Activated CD4-positive, alpha-beta T cell treated with anti-CD3 and anti-CD28 coated beads, Interleukin-2, amount 50 U/mL, for 16 hours (primary cell): ENCODE measurements around the gene MAPKAPK3.
"Not testable (repeated sequence)": the region's sequence is repeated elsewhere in the genome, so short reads cannot be mapped to it uniquely, and the experiment has no call there.

Source experiments
- DNase-seq: peaks from one replicate; pipeline ENCODE4 v3.0.0-alpha.2; 2020

MAPKAPK3 gene

GRCh38 chr3:50657816-50658215 is 40.9 kb downstream of the MAPKAPK3 start:
- no peak for DNase-seq

DNA sequence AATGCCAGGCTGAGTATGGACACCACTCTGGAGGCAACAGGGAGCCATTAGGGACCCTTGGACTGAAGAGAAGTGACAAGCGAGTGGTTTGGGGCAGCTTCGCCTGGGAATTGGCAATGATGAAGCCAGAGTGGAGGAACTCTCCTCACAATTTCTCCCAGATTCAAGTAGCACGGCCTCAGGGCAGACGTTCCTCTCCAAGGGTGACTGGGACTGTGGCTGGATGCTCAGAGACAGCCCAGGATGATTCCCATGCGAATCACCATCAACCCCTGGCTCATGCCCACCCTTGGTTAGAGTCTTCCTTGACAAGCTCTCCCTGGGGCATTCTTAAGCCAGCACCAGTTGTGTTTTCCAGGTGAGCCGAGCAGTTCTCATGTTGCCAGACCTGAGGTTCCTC is 41.5 kb downstream of the MAPKAPK3 start:
- no peak for DNase-seq

- no peak for DNase-seq
Measured at GRCh38 chr3:50658831-50659230, 41.9 kb downstream of the MAPKAPK3 start.

DNA sequence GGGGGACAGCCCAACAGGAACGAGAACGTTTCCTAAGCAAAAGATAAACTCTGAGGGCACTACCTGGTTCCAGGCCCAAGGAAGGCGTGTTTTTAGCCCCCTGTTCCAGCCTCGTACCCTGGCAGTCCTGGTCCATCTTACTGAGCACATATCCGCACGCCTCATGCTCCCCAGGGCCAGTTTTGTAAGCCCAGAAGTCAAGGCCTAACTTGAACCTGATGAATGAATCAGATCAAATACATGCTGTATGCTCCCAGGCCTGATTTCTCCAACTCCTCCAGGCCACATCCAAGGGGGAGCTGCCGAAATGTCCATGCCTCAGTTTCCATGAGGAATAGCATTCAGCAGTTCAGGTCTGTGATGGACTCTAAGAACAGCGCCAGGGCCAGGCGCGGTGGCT is 43.4 kb downstream of the MAPKAPK3 start:
- no peak for DNase-seq

DNA sequence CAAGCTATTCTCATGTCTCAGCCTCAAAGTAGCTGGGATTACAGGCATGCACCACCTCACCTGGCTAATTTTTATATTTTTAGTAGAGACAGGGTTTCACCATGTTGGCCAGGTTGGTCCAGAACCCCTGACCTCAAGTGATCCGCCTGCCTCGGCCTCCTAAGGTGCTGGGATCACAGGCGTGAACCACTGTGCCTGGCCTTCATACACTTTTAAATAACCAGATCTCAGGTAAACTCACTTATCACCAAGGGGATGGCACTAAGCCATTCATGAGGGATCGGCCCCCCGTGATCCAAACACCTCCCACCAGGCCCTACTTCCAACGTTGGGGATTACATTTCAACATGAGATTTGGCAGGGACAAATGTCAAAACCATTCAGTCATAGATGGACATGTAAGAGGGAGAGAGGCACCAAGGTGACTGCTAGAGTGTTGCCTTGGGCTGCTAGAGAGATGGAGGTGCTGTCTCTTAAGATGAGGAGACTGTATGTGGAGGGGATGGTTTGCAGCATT is 44.4 kb downstream of the MAPKAPK3 start:
- no peak for DNase-seq

- no peak for DNase-seq
Measured at GRCh38 chr3:50662408-50662807, 45.5 kb downstream of the MAPKAPK3 start.

DNA sequence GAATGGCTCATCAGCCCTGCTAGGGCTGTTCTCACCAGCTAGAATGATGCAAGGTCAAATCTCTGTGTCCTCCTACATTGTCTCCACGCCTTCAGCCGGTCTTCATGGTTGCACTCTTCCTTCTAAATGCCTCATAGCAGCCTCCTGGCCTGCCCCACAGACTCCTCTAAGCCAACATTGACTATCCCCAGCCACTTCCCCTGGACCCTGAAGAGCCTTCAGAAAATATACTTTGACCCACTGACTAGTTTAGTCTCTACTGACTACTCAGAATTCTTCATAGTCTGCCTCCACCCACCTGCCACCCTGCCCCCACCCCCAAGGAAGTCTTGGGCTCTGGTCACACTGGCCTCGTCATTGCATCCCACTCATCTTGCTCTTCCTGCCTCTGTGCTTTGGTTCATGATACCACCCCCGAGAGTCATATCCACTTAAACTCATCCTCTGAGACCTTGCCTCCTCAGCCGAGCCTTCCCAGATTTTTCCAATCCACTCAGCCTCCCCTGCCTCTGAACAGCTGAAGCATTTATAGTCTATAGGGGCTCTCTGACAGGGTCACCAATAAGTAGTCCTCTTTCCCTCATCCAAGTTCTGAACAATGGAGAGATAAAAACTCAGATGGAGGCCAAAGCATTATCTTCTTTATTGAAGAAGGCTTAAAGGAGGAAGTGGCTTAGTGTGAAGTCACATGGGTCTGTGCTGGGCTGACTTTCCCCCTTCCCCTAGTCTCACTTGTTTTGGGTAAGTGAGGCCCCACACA is 48.3 kb downstream of the MAPKAPK3 start:
- DNase-seq, result peak; percentile 12

DNA sequence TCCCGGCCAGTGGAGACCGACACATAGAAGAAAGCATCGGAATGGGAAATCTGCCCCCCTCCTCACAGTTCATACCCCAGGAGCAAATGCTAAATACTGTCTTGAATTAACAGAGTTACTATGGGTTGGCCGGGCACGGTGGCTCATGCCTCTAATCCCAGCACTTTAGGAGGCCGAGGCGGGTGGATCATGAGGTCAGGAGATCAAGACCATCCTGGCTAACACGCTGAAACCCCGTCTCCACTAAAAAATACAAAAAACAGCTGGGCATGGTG is 48.8 kb downstream of the MAPKAPK3 start:
- DNase-seq, result not testable (repeated sequence)

DNA sequence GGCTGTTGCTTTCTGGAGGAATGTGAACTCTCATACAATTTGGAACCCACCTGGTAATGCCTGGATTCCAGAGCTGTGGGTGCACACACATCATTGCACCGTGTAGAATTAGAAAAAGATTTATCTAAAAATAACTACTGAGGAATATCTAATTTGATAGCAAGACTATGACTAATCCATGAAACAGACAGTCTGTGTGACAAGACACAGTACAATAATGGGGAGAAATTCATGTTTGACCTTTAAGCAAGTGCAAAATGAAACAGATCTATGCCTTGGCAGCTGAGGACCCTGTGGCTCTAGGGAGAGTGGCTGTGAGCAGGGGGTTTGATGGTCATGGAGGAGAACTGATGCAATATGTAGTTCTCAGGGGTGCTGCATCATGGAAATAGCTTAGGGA is 49.9 kb downstream of the MAPKAPK3 start:
- DNase-seq, result no peak

GRCh38 chr3:50671331-50671730 is 54.4 kb downstream of the MAPKAPK3 start:
- DNase-seq, result no peak

DNA sequence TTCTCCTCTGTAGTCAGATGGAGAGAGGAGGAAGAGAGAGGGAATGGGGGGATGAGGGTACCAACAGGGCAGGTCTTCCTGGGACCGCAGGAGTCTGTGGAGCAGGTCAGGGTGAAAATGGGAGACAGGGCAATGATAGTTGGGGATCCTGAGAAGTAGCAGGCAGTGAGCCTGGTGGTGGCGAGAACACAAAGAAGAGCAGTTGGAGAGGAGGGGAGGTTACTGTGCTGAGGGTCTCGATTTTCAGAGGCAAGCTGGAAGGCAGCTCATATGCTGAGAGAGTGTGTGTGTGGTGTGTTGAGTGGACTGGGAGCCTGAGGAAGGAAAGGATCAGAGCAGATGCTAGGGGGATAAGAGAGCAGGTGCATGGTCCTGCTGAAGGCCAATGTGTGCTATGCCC is 55.7 kb downstream of the MAPKAPK3 start:
- DNase-seq, result no peak

DNA sequence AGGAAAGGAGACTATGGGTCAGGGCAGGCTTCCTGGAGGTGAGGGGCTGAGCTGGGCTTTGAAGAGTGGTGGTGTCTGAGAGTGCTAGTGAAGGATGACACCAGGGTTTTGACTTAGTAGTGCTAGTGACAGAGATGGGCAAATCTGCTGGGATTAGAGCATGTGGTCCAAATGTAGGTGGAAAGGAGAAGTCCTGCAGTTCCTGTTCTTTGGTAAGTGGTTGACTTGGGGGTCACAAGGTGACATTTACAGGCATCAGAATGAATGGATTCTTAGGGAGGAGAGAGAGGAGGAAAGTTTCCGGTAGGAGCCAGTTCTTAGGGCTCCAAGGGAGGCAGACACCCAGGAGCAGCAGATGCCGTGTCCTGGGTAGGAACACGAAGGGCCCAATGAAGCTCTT is 57.0 kb downstream of the MAPKAPK3 start:
- no peak for DNase-seq

DNA sequence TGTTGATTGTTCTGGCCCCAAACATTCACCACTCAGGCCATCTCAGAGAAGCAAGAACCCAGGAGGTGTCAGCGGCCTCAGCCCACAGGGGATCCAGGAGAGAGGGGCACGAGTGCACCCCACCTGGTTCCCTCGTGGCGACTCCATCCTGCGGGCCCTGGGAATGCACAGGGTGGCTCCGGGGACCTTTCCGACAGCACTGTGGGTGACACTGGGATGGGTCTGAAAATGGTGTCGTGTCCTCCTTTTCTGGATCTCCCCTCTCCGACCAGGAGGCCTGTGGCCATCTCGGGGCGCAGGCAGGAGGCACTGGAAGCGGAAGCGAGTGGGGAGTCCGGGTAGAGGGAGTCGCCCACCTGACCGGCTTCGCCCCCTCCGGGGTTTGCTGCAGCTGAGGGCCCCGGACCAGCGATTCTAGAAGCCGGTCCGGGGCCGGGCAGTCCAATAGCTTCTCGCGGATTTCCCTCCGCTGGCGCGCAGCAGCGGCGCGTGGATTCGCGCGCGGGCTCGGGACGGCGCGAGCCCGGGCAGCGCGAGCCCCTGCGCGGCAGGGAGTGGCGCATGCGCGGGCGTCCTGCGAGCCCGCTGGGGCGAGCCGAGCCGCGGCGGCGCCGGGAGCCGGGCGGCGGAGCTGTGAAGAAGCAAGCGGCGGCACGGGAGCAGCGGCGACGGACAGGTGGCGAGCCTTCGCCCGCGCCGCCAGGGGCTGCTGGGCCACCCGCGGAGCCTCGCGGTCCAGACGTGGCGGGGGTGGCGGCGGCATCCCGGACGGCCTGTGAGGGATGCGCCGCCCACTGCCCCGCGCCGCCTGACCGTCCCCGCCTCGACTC is 57.6 kb downstream of the MAPKAPK3 start, which contains the start of gene DOCK3:
TSS of gene DOCK3 (plus strand) at position 579 of the 830 bp plus-strand sequence. CDS start 337 bp downstream, outside the sequence.
- peak; percentile 55 for DNase-seq

DNA sequence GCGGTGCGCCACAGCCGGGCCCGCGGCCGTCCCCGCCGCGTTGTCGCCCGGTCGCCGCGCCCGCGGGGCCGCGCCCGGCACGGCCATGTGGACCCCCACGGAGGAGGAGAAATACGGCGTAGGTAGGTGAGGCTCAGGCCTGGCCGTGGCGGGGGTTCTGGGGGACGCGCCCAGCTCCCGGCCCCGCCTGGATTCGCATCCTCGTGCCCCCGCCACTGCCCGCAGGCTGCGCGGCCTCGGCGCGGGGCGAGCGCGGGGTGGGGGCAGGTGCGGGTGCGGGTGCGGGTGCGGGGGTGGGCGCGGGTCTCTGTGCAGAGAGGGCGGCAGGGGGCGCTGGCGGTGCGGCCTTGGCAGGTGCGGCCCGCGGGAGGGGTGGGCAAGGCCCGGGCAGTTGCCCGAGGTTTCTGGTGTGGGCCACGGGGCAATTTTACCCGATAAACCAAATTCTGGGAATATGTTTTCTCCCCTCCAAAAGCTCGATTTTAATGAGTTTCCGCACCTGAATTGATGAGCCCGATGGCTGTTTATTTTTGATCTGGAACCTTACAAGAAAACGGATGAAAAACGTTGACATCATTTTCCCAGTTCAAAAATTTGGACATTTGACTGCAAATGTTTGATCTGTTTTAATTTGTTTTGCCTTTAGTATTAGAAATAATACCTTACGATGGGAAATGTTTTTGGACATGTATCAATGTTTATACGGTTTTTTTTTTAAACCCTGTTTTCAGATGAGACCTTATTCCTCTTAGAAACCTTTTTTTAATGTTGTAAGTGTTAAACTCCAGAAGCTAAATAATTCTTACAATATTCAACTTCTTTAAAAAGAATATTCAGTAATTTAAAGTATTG is 58.5 kb downstream of the MAPKAPK3 start:
- peak; percentile 57 for DNase-seq

- DNase-seq, result no peak
Measured at GRCh38 chr3:50676031-50676705, 59.2 kb downstream of the MAPKAPK3 start.

DNA sequence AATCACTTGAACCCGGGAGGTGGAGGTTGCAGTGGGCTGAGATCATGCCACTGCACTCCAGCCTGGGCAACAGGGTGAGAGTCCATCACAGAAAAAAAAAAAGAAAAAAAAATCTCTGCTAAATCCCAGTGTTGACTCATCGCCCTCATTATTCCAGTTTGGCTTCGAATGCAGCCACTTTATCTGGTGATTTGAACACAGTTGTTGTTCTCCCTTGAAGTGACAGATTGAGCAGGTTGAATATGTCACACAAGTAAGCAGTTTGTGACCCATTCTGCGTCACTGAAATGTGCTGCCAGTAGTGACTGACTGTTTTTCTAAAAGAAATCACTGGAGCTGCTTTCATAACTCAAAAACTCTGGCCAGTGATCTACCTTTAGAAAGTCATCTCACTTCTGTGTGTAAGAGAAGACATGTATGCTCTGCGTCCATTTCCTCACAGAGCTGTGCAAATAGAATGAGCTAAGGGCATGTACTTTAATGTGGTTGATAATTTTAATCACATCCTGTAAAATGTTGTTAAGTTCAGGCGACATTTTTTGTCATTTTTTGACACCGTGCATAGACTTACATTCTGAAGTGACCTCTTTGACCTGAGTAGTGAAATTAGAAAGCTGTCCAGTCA is 70.3 kb downstream of the MAPKAPK3 start:
- DNase-seq, result no peak

DNA sequence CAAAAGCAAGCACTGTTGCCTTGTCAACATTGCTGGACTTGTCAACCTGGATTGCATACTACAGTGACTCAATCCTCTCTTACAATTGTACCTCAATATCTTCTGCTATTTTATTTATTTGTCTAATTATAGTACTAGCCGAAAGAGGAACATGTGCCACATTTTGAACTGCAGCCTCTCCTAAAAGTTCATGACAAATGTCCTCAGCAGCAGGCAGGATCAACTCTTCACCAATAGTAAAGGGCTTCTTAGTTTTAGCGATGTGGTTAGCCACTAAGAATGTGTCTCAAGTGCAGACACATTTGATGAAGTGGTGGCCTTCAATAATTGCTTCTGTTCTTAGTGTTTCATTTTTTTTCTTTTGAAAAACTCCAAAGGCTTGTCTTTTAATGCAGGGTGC is 71.0 kb downstream of the MAPKAPK3 start:
- no peak for DNase-seq

DNA sequence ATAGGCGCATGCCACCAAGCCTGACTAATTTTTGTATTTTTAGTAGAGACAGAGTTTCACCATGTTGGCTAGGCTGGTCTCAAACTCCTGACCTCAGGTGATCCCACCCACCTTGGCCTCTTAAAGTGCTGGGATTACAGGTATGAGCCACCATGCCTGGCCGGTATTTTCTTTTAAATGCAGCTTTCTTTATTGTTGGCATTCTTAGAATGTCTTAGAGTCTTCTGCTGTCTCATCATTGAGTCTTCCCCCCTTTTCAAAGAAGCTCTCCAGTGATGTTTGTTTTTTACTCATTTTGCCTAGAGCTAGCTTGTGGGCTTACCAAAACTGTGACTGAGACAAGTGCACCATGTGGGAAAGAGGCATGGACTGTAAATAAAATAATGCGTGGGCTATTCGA is 71.7 kb downstream of the MAPKAPK3 start:
- not testable (repeated sequence) for DNase-seq

DNA sequence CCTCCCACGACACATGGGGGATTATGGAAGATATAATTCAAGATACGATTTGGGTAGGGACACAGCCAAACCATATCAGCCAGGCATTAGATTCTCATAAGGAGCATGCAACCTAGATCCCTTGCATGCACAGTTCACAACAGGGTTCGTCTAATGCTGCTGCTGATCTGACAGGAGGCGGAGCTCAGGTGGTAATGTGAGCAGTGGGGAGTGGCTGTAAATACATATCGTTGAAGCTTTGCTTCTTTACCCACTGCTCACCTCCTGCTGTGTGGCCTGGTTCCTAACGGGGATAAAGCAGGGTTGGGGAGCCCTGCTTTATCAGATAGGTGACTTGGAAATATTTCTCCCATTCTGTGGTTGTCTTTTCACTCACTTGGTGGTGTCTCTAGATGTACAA is 72.6 kb downstream of the MAPKAPK3 start:
- no peak for DNase-seq

DNA sequence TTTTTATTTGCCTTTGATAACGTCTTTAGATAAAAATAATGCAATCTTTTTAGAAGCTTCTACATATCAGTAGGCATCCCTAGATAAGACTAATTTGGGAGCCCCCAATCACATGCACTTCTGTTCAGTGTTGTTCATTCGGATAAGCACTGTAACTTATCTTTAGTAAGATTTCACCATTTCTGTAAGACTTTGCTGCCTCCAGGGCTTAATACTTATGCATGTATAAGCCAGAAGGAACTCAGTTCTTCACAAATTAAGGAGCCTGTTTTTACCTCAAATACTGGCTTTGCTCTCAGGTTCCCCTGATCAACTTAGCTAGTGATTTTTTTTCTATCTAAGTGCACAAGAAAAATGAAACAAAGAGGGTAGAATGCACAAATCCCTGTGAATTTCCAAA is 78.1 kb downstream of the MAPKAPK3 start:
- no peak for DNase-seq

DNA sequence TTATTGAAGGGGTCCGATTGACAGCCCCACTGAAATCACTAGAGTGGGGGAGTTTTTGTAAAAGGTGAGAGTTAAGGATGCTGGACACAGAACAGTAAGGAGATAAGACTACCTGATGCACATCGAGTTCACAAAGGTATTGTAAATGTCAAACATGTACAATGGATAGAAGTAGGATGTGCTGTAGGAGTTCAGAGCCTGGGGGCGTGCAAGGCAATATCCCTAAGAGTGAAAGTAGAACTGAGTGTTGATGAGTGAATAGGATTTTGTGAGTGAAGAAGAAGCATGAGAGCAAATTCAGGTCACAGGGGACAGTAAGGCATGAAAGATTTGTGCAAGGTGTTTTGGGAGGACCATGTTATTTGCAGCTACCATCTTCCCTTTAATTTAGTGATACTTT is 79.3 kb downstream of the MAPKAPK3 start:
- DNase-seq, result no peak

- no peak for DNase-seq
Measured at GRCh38 chr3:50698269-50698668, 81.3 kb downstream of the MAPKAPK3 start.
